GM12891 (cell line): ENCODE data around the gene CENPC.

Source experiments
- POLR2A ChIP-seq: IDR thresholded peaks from 2 replicates; pipeline ENCODE4 v1.6.1; 2011; ENCODE audit warnings: low read depth, low read length, control low read depth
- POLR2AphosphoS5 ChIP-seq: IDR thresholded peaks from 2 replicates; pipeline ENCODE4 v1.6.1; 2011; ENCODE audit warnings: low read depth, low read length, control low read depth
- POU2F2 ChIP-seq: IDR thresholded peaks from 2 replicates; pipeline ENCODE4 v1.6.1; 2011; ENCODE audit warnings: low read depth, mild to moderate bottlenecking, control low read depth, low read length, moderate library complexity

- TF ChIP-seq POLR2A (no peak), POU2F2 (no peak), POLR2AphosphoS5 (no peak)
Observed at GRCh38 chr4:67470871-67471270, 74.4 kb downstream of the CENPC start.
